ENCODE results near the gene TERB1. TPM values are rescaled to one million over a fixed set of nuclear protein-coding genes. Genes with fewer than 3 reads are reported as not detected.
A peak's percentile ranks its signal among the peaks of the same experiment; 100 is the strongest.

The TERB1 gene
- total and polyA plus RNA-seq, 2 of the 13 experiments (the other 11 are each of a cell fraction or from before 2014, with no cell fraction given): not detected

DNA sequence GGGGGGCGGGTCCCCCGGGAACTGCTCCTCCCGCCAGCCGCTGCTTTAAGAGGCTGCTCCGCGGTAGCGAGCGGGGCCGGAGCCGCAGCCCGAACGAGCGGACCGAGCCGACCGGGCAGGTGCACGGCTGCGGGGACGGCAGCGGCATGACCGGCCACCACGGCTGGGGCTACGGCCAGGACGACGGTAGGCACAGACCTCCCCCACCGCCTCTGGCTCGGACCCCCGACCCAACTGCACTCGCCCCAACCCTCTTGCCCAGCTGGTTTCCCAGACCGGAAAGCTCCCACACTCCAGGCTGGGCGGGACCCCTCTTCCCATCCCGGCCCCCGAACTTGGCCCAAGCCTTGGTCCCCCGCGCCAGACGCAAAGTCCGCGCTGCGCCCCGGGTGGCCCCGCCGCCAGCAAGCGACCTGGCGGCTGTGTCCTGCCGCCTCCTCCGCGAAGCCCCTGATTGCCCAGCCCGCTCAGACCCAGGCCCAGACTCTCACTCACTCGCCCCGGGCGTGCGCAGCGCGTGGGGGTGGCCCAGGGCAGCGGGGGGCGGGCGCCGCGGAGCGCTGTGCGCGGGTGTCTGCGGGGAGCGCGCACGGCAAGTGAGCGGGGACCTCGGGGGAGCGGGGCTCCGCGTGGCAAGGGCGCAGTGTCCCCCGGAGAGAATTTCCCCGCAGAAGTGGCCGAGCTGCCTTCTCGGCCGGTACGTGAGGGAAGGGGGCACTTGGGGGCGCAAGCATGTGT, 43.1 kb upstream of the TERB1 start, which contains the start of gene CA7 (continued):
- TF ChIP-seq ZFX (CRISPR knock-in tag; IDR thresholded peaks at IDR 0.05; ENCODE audit: low read depth) (0 out of 2 replicates have a peak, but pooled peaks have one; percentile 22), GZF1 (CRISPR knock-in tag; IDR thresholded peaks at IDR 0.05) (0 out of 2 replicates have a peak, but pooled peaks have one; percentile 28)

DNA sequence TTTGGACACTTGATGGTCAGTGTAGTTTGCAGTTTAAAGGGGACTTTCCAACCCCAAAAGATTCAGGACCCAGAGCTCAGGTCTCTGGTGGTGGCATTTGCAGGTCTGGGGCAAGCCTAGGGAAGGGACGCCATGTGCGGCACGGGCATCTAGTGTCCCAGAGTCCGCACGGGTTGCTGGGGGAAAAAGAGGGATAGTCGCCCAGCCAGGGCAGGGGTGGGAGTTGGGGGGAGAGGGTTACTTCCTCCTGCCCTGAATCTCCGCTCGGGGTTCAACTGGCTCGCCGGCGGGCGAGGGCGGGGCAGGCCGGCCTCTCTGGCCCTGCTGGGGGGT, 42.6 kb upstream of the TERB1 start:
- no peak for TF ChIP-seq ZNF607 (CRISPR knock-in tag; IDR thresholded peaks at IDR 0.05; ENCODE audit: borderline replicate concordance)
- TF ChIP-seq, protein P1, sequence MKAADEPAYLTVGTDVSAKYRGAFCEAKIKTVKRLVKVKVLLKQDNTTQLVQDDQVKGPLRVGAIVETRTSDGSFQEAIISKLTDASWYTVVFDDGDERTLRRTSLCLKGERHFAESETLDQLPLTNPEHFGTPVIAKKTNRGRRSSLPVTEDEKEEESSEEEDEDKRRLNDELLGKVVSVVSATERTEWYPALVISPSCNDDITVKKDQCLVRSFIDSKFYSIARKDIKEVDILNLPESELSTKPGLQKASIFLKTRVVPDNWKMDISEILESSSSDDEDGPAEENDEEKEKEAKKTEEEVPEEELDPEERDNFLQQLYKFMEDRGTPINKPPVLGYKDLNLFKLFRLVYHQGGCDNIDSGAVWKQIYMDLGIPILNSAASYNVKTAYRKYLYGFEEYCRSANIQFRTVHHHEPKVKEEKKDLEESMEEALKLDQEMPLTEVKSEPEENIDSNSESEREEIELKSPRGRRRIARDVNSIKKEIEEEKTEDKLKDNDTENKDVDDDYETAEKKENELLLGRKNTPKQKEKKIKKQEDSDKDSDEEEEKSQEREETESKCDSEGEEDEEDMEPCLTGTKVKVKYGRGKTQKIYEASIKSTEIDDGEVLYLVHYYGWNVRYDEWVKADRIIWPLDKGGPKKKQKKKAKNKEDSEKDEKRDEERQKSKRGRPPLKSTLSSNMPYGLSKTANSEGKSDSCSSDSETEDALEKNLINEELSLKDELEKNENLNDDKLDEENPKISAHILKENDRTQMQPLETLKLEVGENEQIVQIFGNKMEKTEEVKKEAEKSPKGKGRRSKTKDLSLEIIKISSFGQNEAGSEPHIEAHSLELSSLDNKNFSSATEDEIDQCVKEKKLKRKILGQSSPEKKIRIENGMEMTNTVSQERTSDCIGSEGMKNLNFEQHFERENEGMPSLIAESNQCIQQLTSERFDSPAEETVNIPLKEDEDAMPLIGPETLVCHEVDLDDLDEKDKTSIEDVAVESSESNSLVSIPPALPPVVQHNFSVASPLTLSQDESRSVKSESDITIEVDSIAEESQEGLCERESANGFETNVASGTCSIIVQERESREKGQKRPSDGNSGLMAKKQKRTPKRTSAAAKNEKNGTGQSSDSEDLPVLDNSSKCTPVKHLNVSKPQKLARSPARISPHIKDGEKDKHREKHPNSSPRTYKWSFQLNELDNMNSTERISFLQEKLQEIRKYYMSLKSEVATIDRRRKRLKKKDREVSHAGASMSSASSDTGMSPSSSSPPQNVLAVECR (CRISPR knock-in tag; IDR thresholded peaks at IDR 0.05; ENCODE audit: borderline replicate concordance): peak; percentile 29; the same call in 1 of the 2 replicates

More for the DNA sequence above, 42.6 kb upstream of the TERB1 start:
- H3K79me2 ChIP-seq (ENCODE audit: insufficient read depth, low read length): no peaks in the 10 kb centered on the region
- H3K36me3 ChIP-seq (replicated peaks in 1 of 2; ENCODE audit: control insufficient read depth in 1 of 2, insufficient read depth in 2 of 2, low read length in 2 of 2): no peaks in the 10 kb centered on the region
- DNase-seq (ENCODE audit: low spot score) (no peak), ATAC-seq (peak; percentile 51), FAIRE-seq (no peak)
- peak overlapping the region; percentile 84 for H3K4me2 ChIP-seq (ENCODE audit: low read depth, low read length)
- H3K27ac ChIP-seq (ENCODE audit: extremely low read length, insufficient read depth, low read length): no peak overlapping the region
- peaks cover 15% of the 10 kb centered on the region; the same call in 1 of the 2 replicates for H3K4me1 ChIP-seq (ENCODE audit: insufficient read depth, low read length)
- POLR2A ChIA-PET: interaction anchor here (0.8 kb wide), 1 partner anchor 13 kb away, joined by 3 read pairs; the partner anchor contains the start of gene NAE1
- no peak overlapping the region for H3K9ac ChIP-seq (ENCODE audit: insufficient read depth, low read depth, low read length)
- H3K27me3 ChIP-seq (ENCODE audit: control insufficient read depth in 1 of 2, insufficient read depth in 2 of 2, low read length in 2 of 2): peaks cover 7 to 70% of the 10 kb centered on the region in 2 experiments; a peak in 4 of 5 replicates
- intact Hi-C loops (cut with micrococcal nuclease; ENCODE audit: unreplicated experiment): loop anchor here (10.0 kb wide), 1 partner anchor 89 kb away; the partner anchor contains the start of gene DYNC1LI2
- CTCF ChIA-PET (ENCODE audit: low intra/inter-chr PET ratio, low total read pairs): no interaction called here
- BruUV-seq (replicated peaks): no TSS peak
- no peaks in the 10 kb centered on the region for H4K20me1 ChIP-seq (ENCODE audit: insufficient read depth, low read length)
- 30% methylated on average over 4 of the region's 14 CpGs for WGBS (ENCODE audit: low lambda C conversion rate)
- H3K9me3 ChIP-seq (ENCODE audit: low read length): no peaks in the 10 kb centered on the region
- in situ Hi-C loops (cut with HindIII; ENCODE audit: extremely low pct_ligation_motif_present, low pct_unique_long_range_greater_than_20kb): no loop called here
- peak overlapping the region; percentile 47 to 74 (median 48); a peak in 4 of 6 replicates for H3K4me3 ChIP-seq (replicated peaks in 1 of 3; ENCODE audit: insufficient read depth in 1 of 3, low read depth in 2 of 3, low read length in 3 of 3)
- no peak overlapping the region for H2AFZ ChIP-seq (ENCODE audit: low read length)
